A549 (cell line): ENCODE measurements around the gene FAM110D. TPM values are rescaled to one million over a fixed set of nuclear protein-coding genes. Genes with fewer than 3 reads are reported as not detected.
A peak's percentile ranks its signal among the peaks of the same experiment; 100 is the strongest.

ENCODE experiments used
- ATAC-seq, 2 experiments: fragments of 200-7000 bp in 1 of 2; fragments of >200 bp in 1 of 2; cut with Nextera tagmentation in 1 of 2; cut with Tn5 transposase in 1 of 2; 3 replicates each; pipeline versions ENCODE4 v1.8.0 to v1.9.1; 2018 to 2020; ENCODE audit warnings: mild to moderate bottlenecking in 1 of 2, moderate library complexity in 1 of 2
- CTCF ChIA-PET: fragments of 300-600 bp; sonication (Branson Sonifier 250); formaldehyde crosslinking; extraction: SDS; loops from one replicate; lab custom pipeline; 2021; ENCODE audit warnings: antibody characterized with exemption, inconsistent platforms; lab: Yijun Ruan, JAX
- POLR2A ChIA-PET: fragments of 350-600 bp; formaldehyde crosslinking; extraction: SDS; loops from one replicate; lab custom pipeline; 2021; ENCODE audit warnings: antibody characterized with exemption, inconsistent platforms; lab: Yijun Ruan, JAX
- DNase-seq, 2 experiments: peaks; one replicate each; pipeline versions ENCODE4 v3.0.0 to v3.0.0-alpha.2; 2011 to 2016; ENCODE audit warnings: low read depth in 1 of 2, low spot score in 1 of 2
- FAIRE-seq: peaks from 2 replicates; lab custom pipeline; 2011; peaks lifted over from hg19 to GRCh38; lab: Jason Lieb, UNC
- H3K27ac ChIP-seq, 2 experiments: fragments of >200 bp; sonication (Bioruptor Twin); formaldehyde crosslinking; 3 replicates each; pipeline ENCODE4 v1.5.1; 2016 to 2017
- H3K4me1 ChIP-seq: fragments of >200 bp; sonication (Bioruptor Twin); formaldehyde crosslinking; 3 replicates; pipeline ENCODE4 v1.6.1; 2016
- H3K4me2 ChIP-seq: fragments of >200 bp; sonication (Bioruptor Twin); formaldehyde crosslinking; 3 replicates; pipeline ENCODE4 v1.6.1; 2016
- H3K4me3 ChIP-seq: fragments of >200 bp; sonication (Bioruptor Twin); formaldehyde crosslinking; 3 replicates; pipeline ENCODE4 v1.5.1; 2016
- H3K9me3 ChIP-seq: fragments of >200 bp; sonication (Bioruptor Twin); formaldehyde crosslinking; 3 replicates; pipeline ENCODE4 v1.6.1; 2016
- CBX8 ChIP-seq: fragments of 200-600 bp; sonication (generic); IDR thresholded peaks from 2 replicates; pipeline ENCODE4 v1.6.1; 2016
- JUNB ChIP-seq: fragments of >200 bp; sonication (Bioruptor Twin); formaldehyde crosslinking; IDR thresholded peaks from 2 replicates; pipeline ENCODE4 v1.6.1; 2016
- KDM1A ChIP-seq: fragments of 200-600 bp; sonication (generic); IDR thresholded peaks from 2 replicates; pipeline ENCODE4 v1.6.1; 2016; ENCODE audit warnings: low read depth, mild to moderate bottlenecking
- KDM5A ChIP-seq: fragments of 200-600 bp; sonication (generic); IDR thresholded peaks from 2 replicates; pipeline ENCODE4 v1.6.1; 2016; ENCODE audit warnings: antibody characterized with exemption, mild to moderate bottlenecking
- NR3C1 ChIP-seq: fragments of >200 bp; sonication (Bioruptor Twin); formaldehyde crosslinking; IDR thresholded peaks from 3 replicates; pipeline ENCODE4 v1.6.1; 2017
- PHF8 ChIP-seq: fragments of 200-600 bp; sonication (generic); IDR thresholded peaks from 2 replicates; pipeline ENCODE4 v1.6.1; 2016; ENCODE audit warnings: low read depth, mild to moderate bottlenecking, antibody characterized with exemption, moderate library complexity, borderline replicate concordance
- TFCP2L1 ChIP-seq: fragments of 250-450 bp; sonication (Bioruptor Pico); IDR thresholded peaks from 2 replicates; pipeline ENCODE4 v1.5.0; 2021; ENCODE audit warnings: mild to moderate bottlenecking
- WGBS: methylation state at CpG from one replicate; pipeline ENCODE4 v1.1.6; 2017; ENCODE audit errors: missing lambda C conversion rate; 5-methylcytosine and 5-hydroxymethylcytosine counted together
- polyA plus RNA-seq, 4 experiments: library from polyadenylated mRNA; depleted of rRNA in 3 of 4; stranded (reverse); fragments of >200 nt; fragmentation: RNase III in 1 of 4; extraction: RNeasy Plus Mini Kit Qiagen cat#74134 plus additional on column Dnase treatment in 1 of 4; gene quantifications; 2 replicates in 3 of 4; 3 replicates in 1 of 4; pipeline ENCODE4 v1.2.3, GENCODE V29; 2011 to 2017
- TF ChIP-seq, protein P1 (sequence below): fragments of 250-450 bp; sonication (Bioruptor Pico); IDR thresholded peaks from 2 replicates; pipeline ENCODE4 v1.5.0; 2020; ENCODE audit warnings: low read depth, mild to moderate bottlenecking, moderate library complexity
- TF ChIP-seq, protein P2 (sequence below): IDR thresholded peaks from 2 replicates; pipeline ENCODE4 v1.6.1; 2012; ENCODE audit warnings: low read depth, borderline replicate concordance
- TF ChIP-seq, protein P3 (sequence below): fragments of >200 bp; sonication (Bioruptor Twin); formaldehyde crosslinking; IDR thresholded peaks from 3 replicates; pipeline ENCODE4 v1.6.1; 2016

Gene FAM110D
- polyA plus RNA-seq, 2 of the 4 experiments (the other 2 are of a cell fraction), result 0.04 TPM

DNA sequence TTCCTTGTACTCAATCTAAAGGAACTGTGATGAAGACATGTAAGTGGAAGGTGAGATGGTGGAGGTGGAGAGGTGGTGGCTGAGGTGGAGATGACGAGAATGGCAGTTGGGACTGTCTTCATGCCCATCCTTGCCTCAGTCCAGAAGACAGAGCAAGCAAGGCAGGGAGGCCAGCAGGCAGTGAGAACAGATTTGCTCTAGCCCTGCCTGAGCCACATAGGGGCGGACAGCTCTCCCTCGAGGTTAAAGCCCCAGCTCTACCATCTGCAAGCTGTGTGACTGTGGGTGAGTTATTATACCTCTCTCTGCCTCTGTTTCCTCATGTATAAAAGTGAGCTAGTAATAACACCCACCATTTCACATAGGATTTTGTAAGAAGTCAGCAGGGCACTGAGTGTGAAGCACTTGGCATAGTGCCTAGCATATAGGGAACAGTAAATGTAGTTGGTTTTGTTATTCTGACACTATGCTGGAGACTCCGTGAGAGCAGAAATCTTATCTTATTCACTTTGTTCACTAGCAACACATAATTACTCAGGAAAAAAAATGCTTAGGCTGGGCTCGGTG, 4.8 kb upstream of the FAM110D start (continued):
- TF ChIP-seq, protein P1, sequence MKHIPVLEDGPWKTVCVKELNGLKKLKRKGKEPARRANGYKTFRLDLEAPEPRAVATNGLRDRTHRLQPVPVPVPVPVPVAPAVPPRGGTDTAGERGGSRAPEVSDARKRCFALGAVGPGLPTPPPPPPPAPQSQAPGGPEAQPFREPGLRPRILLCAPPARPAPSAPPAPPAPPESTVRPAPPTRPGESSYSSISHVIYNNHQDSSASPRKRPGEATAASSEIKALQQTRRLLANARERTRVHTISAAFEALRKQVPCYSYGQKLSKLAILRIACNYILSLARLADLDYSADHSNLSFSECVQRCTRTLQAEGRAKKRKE (CRISPR knock-in tag), result no peak
- TF ChIP-seq, protein P2, sequence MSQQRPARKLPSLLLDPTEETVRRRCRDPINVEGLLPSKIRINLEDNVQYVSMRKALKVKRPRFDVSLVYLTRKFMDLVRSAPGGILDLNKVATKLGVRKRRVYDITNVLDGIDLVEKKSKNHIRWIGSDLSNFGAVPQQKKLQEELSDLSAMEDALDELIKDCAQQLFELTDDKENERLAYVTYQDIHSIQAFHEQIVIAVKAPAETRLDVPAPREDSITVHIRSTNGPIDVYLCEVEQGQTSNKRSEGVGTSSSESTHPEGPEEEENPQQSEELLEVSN, result no peak
- TF ChIP-seq, protein P3, sequence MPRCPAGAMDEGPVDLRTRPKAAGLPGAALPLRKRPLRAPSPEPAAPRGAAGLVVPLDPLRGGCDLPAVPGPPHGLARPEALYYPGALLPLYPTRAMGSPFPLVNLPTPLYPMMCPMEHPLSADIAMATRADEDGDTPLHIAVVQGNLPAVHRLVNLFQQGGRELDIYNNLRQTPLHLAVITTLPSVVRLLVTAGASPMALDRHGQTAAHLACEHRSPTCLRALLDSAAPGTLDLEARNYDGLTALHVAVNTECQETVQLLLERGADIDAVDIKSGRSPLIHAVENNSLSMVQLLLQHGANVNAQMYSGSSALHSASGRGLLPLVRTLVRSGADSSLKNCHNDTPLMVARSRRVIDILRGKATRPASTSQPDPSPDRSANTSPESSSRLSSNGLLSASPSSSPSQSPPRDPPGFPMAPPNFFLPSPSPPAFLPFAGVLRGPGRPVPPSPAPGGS, result no peak
- TF ChIP-seq KDM5A (no peak), PHF8 (no peak)

DNA sequence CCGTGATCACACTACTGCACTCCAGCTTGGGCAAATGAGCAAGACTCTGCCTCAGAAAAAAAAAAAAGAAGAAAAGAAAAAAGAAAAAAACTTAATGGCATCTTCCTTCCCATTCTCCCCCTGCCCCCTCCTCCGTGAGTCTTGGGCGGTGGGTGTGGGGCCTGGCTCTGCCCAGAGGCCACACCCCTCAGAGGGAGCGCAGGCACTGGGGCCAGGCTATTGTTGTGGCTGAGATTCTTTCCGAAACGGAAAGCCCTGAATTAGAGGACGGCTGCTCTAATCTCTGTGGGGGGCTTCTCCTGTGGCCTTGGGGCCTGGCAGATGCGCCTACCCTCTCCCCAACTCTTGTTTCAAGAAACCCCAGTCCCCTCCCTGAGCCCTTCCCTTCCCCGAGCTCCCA, 4.1 kb upstream of the FAM110D start:
- DNase-seq (no peak), ATAC-seq (no peak), FAIRE-seq (no peak)
- H3K4me2 ChIP-seq, result no peak overlapping the region
- POLR2A ChIA-PET, result no interaction called here
- TF ChIP-seq, protein P2, result no peak
- TF ChIP-seq CBX8 (no peak), TFCP2L1 (CRISPR knock-in tag) (no peak), JUNB (no peak)
- TF ChIP-seq, protein P1 (CRISPR knock-in tag), result no peak
- peaks cover 7% of the 10 kb centered on the region; the same call in 2 of the 3 replicates for H3K4me1 ChIP-seq
- CTCF ChIA-PET, result interaction anchor here (2.2 to 5.2 kb wide), 3 partner anchors 10 to 15 kb away, joined by 6 to 54 read pairs (median 19); partner anchors contain the start of genes C1orf232 and ZNF593
- H3K4me3 ChIP-seq, result no peak overlapping the region
- 80% methylated on average over 9 of the region's 9 CpGs for WGBS
- no peaks in the 10 kb centered on the region for H3K9me3 ChIP-seq
- H3K27ac ChIP-seq, result no peak overlapping the region

DNA sequence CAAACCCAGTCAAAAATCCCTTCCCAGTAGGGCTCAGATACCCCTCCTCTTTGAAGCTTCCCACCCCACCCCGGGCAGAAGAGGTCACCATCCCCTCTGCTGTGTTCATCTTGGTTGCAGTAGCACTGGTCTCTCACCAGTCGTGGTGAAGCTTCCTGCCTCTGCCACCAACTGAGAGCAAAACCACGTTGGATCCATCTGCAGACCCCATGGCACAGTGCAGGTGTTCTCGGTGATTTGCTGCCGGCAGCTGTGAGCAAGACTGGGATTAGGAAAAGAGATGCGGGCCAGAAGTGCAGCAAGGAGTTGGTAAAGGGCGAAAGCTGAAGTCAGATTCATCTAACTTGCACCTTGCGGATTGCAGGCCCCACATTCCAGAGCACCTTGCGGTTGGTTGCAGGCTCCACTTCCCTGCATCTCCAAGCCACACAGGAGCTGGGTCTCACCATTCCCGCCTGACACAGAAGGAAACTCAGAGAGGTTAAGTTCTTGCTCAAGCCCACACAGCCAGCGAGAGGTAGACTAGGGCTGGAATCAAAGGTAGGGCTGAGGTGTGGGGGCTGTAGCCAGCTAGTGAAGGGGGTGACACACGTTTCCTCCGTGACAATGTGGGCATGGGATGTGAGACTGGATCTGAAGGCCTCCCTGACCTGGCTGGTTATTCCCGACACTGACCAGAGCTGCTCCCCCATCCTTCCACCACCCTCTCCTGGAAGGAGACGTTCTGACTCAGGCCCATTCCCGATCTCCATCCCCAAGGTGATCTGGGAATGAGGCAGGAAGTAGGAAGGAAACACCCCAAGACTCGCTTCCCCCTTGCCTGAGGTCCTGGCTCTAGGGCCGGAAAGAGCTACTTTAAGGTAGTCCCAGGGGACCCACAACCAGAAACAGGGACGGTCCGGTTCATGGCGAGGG, 3.3 kb upstream of the FAM110D start:
- no peak for FAIRE-seq
- TF ChIP-seq, protein P1 (CRISPR knock-in tag), result no peak
- TF ChIP-seq KDM1A (no peak), NR3C1 (no peak)
- Histone ChIP-seq H3K27ac (peak overlapping the region in 1 of 2 experiments; percentile 66; a peak in 2 of 6 replicates), H3K9me3 (no peaks in the 10 kb centered on the region), H3K4me2 (no peak overlapping the region), H3K4me1 (peaks cover 7% of the 10 kb centered on the region; the same call in 2 of the 3 replicates), H3K4me3 (no peak overlapping the region)
- POLR2A ChIA-PET, result no interaction called here
- WGBS, result 77% methylated on average over 21 of the region's 21 CpGs
- CTCF ChIA-PET, result interaction anchor here (0.6 to 5.2 kb wide), 11 partner anchors 9 to 260 kb away, joined by 3 to 54 read pairs (median 4); partner anchors contain the start of genes C1orf232, SLC30A2 and ZNF593
- no peak for ATAC-seq
- no peak for DNase-seq
